Bronchial epithelial cell (primary cell): Measurements from ENCODE around the gene VPS37B. TPM values are rescaled to one million over a fixed set of nuclear protein-coding genes. Genes with fewer than 3 reads are reported as not detected.

Experiments
- DNase-seq: peaks from one replicate; pipeline ENCODE4 v3.0.0-alpha.2; 2010; ENCODE audit warnings: low read depth
- FAIRE-seq: peaks from 2 replicates; lab custom pipeline; 2011; peaks lifted over from hg19 to GRCh38; lab: Jason Lieb, UNC
- H3K27me3 ChIP-seq: 2 replicates; pipeline ENCODE4 v1.5.1; 2011; ENCODE audit warnings: low read length; ENCODE audit not compliant: control insufficient read depth, insufficient read depth
- H3K36me3 ChIP-seq: 2 replicates; pipeline ENCODE4 v1.5.1; 2011; ENCODE audit warnings: low read length; ENCODE audit not compliant: control insufficient read depth, insufficient read depth
- H3K4me3 ChIP-seq: 2 replicates; pipeline ENCODE4 v1.5.1; 2011; ENCODE audit warnings: mild to moderate bottlenecking, low read depth, low read length, control low read depth
- total RNA-seq: library from RNA; depleted of rRNA; stranded (reverse); fragments of >200 nt; gene quantifications from 2 replicates; pipeline ENCODE4 v1.2.1, GENCODE V29; 2014
- TF ChIP-seq, protein P1 (sequence below): IDR thresholded peaks from 2 replicates; pipeline ENCODE4 v1.5.1; 2011; ENCODE audit warnings: mild to moderate bottlenecking, moderate library complexity, low read length, control low read depth, inconsistent platforms; ENCODE audit not compliant: insufficient read depth, severe bottlenecking

Gene VPS37B
- total RNA-seq, 1 donor from 2014 or later: 25.0 TPM

- Histone ChIP-seq H3K4me3 (no peak overlapping the region), H3K27me3 (no peaks in the 10 kb centered on the region), H3K36me3 (no peaks in the 10 kb centered on the region)
- DNase-seq: no peak
- no peak for FAIRE-seq
- TF ChIP-seq, protein P1, sequence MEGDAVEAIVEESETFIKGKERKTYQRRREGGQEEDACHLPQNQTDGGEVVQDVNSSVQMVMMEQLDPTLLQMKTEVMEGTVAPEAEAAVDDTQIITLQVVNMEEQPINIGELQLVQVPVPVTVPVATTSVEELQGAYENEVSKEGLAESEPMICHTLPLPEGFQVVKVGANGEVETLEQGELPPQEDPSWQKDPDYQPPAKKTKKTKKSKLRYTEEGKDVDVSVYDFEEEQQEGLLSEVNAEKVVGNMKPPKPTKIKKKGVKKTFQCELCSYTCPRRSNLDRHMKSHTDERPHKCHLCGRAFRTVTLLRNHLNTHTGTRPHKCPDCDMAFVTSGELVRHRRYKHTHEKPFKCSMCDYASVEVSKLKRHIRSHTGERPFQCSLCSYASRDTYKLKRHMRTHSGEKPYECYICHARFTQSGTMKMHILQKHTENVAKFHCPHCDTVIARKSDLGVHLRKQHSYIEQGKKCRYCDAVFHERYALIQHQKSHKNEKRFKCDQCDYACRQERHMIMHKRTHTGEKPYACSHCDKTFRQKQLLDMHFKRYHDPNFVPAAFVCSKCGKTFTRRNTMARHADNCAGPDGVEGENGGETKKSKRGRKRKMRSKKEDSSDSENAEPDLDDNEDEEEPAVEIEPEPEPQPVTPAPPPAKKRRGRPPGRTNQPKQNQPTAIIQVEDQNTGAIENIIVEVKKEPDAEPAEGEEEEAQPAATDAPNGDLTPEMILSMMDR: no peak
Observed at GRCh38 chr12:122886161-122886560, 9.8 kb downstream of the VPS37B start.

DNA sequence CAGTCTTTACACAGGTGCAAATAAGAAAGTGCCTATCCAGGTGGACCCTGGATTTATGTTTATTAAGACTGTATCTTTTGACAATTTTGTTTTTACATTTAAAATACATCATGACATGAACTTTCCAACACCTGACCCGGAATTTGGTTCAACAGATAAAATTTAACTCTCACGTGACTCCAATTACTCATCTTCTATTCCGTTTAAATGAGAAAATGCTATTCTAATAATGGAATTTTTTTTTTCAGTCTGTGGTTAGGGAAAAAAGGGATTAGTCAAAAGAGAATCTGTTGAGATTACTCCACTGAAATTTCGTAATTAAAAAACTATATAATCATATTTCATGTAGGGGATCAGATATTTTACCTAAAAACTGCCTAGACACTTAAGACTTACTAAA is 11.1 kb downstream of the VPS37B start:
- Histone ChIP-seq H3K4me3 (no peak overlapping the region), H3K36me3 (peaks cover 3% of the 10 kb centered on the region), H3K27me3 (no peaks in the 10 kb centered on the region)
- FAIRE-seq (no peak), DNase-seq (no peak)
- TF ChIP-seq, protein P1: no peak

- no peak for DNase-seq
Observed at GRCh38 chr12:122884091-122884826, 11.7 kb downstream of the VPS37B start.

GRCh38 chr12:122882908-122883558 is 12.9 kb downstream of the VPS37B start:
- H3K36me3 ChIP-seq: peaks cover 5% of the 10 kb centered on the region
- no peak overlapping the region for H3K4me3 ChIP-seq
- TF ChIP-seq, protein P1: no peak
- FAIRE-seq (no peak), DNase-seq (no peak)
- H3K27me3 ChIP-seq: no peaks in the 10 kb centered on the region

More at GRCh38 chr12:122884091-122884826, 11.7 kb downstream of the VPS37B start:
- no peak for FAIRE-seq
- TF ChIP-seq, protein P1: no peak
- Histone ChIP-seq H3K36me3 (peaks cover 3% of the 10 kb centered on the region), H3K4me3 (no peak overlapping the region), H3K27me3 (no peaks in the 10 kb centered on the region)

DNA sequence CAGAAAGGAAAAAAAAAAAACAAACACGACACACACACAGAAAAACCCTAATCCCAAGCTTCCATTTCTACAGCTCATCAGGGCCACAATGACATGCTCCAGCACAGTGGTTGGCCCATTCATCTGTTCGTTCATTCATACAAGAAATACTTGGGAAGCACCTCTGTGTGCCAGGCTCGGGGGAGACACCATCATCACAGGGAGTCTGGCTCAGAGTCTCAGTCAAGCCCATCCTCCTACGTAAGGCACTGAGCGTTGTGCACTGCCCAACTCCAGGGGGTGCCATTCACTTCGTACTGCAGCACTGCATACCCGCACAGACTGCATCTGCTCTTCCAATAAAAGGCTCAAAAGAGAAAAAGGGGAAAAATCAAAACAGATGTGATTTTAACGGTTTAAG is 15.3 kb downstream of the VPS37B start:
- Histone ChIP-seq H3K36me3 (peaks cover 7% of the 10 kb centered on the region), H3K4me3 (no peak overlapping the region), H3K27me3 (no peaks in the 10 kb centered on the region)
- DNase-seq (no peak), FAIRE-seq (no peak)
- TF ChIP-seq, protein P1: peak; percentile 53
